A549 treated with AZD2906 at 1 μM for 4 hours (cell line): ENCODE results near the gene VSTM1. TPM values are rescaled to one million over a fixed set of nuclear protein-coding genes. Genes with fewer than 3 reads are reported as not detected.

Experiments used
- total RNA-seq: library from RNA; stranded (reverse); fragments of 200-300 nt; extraction: Qiagen RNA extraction; gene quantifications from 5 replicates; pipeline ENCODE4 v1.2.3, GENCODE V29; 2022

VSTM1 gene, protein sequence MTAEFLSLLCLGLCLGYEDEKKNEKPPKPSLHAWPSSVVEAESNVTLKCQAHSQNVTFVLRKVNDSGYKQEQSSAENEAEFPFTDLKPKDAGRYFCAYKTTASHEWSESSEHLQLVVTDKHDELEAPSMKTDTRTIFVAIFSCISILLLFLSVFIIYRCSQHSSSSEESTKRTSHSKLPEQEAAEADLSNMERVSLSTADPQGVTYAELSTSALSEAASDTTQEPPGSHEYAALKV
- total RNA-seq = 0.43 to 0.83 TPM (median 0.50 TPM) in 5 replicates

GRCh38 chr19:54063350-54064116, at the start of gene VSTM1:
TSS of gene VSTM1 (minus strand) at chr19:54063897. CDS start at chr19:54063777, 120 bp downstream.

GRCh38 chr19:54102421-54103169, 38.9 kb upstream of the VSTM1 start, which contains the start of gene NDUFA3:
TSS of gene NDUFA3 (plus strand) at chr19:54102855. CDS start at chr19:54102879, 24 bp downstream.

GRCh38 chr19:54100561-54100960, 36.9 kb upstream of the VSTM1 start, which contains the start of gene OSCAR:
TSS of gene OSCAR (minus strand) at chr19:54100803. CDS start at chr19:54100792, 11 bp downstream.

DNA sequence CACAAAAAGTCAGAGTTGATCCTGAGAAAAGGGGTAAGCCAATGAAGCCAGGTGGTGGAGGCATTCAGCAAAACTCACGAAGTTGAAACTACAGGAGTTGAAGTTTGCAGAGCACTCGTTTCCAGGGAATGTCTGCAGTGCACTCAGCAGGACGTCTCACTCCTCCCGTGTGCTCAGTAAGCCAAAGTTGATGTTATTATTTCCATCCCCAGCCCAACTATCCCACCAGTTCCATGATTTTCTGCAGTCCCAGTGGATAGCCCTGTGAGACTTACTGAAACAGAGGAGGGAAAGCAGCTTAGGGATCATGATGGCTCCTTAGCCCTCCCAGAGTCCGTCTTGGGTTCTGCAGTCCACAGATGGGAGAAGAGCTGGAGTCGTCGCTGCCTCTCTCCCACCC, 17.3 kb upstream of the VSTM1 start, which contains the start of gene TARM1:
TSS of gene TARM1 (minus strand) at position 334 of the 400 bp plus-strand sequence. CDS start at position 309, 25 bp downstream.

GRCh38 chr19:53991224-53992113, 72.2 kb downstream of the VSTM1 start, which contains the start of gene CACNG6:
TSS of gene CACNG6 (plus strand) at chr19:53991637. CDS start at chr19:53992878, 1,241 bp downstream.

Other genes with a start within 250 kb of the VSTM1 start
- not detected in 5 replicates for gene NLRP12, start 239.6 kb downstream of the VSTM1 start, total RNA-seq
- gene MYADM, start 196.0 kb downstream of the VSTM1 start, total RNA-seq = 231 to 314 TPM (median 278 TPM) in 5 replicates
- 4.0 to 6.3 TPM (median 5.3 TPM) in 5 replicates for gene PRKCG, start 181.7 kb downstream of the VSTM1 start, total RNA-seq
- 5.7 to 8.7 TPM (median 8.1 TPM) in 5 replicates for gene CACNG7, start 154.6 kb downstream of the VSTM1 start, total RNA-seq
- 0.47 to 0.82 TPM (median 0.75 TPM) in 5 replicates for gene CACNG8, start 101.0 kb downstream of the VSTM1 start, total RNA-seq
- gene CACNG6, start 72.3 kb downstream of the VSTM1 start, total RNA-seq = 10.3 to 12.7 TPM (median 11.0 TPM) in 5 replicates
- not detected in 5 replicates for gene TARM1, start 17.5 kb upstream of the VSTM1 start, total RNA-seq
- gene OSCAR, start 36.9 kb upstream of the VSTM1 start, total RNA-seq = 0.18 to 0.42 TPM (median 0.33 TPM) in 5 replicates
- gene NDUFA3, start 39.0 kb upstream of the VSTM1 start, total RNA-seq = 164 to 263 TPM (median 226 TPM) in 5 replicates
- 18.7 to 23.8 TPM (median 19.6 TPM) in 5 replicates for gene TFPT, start 51.8 kb upstream of the VSTM1 start, total RNA-seq
- gene PRPF31, start 51.9 kb upstream of the VSTM1 start, total RNA-seq = 104 to 124 TPM (median 113 TPM) in 5 replicates
- gene CNOT3, start 73.9 kb upstream of the VSTM1 start, total RNA-seq = 48.7 to 67.2 TPM (median 58.6 TPM) in 5 replicates
- gene LENG1, start 95.8 kb upstream of the VSTM1 start, total RNA-seq = 7.8 to 9.4 TPM (median 8.1 TPM) in 5 replicates
- 0.69 to 1.3 TPM (median 1.1 TPM) in 5 replicates for gene TMC4, start 109.3 kb upstream of the VSTM1 start, total RNA-seq
- 114 to 154 TPM (median 150 TPM) in 5 replicates for gene MBOAT7, start 125.7 kb upstream of the VSTM1 start, total RNA-seq
- 81.8 to 130 TPM (median 123 TPM) in 5 replicates for gene TSEN34, start 127.4 kb upstream of the VSTM1 start, total RNA-seq
- gene RPS9, start 137.0 kb upstream of the VSTM1 start, total RNA-seq = 2,105 to 2,627 TPM (median 2,279 TPM) in 5 replicates
- 0.11 to 0.50 TPM (median 0.23 TPM) in 5 replicates for gene LILRB3, start 159.1 kb upstream of the VSTM1 start, total RNA-seq
- gene LILRA6, start 178.9 kb upstream of the VSTM1 start, total RNA-seq = 0.06 to 0.08 TPM (median 0.06 TPM) in 5 replicates
- 0.03 to 0.06 TPM (median 0.05 TPM) in 4 of 5 replicates, not detected in the other for gene LILRB5, start 193.4 kb upstream of the VSTM1 start, total RNA-seq
- 0.08 to 0.17 TPM (median 0.09 TPM) in 4 of 5 replicates, not detected in the other for gene LILRB2, start 217.2 kb upstream of the VSTM1 start, total RNA-seq
- gene LILRA5, start 249.3 kb upstream of the VSTM1 start, total RNA-seq = 0.09 TPM in 1 of 5 replicates, not detected in the others